CD4-positive, CD25-positive, alpha-beta regulatory T cell (primary cell): ENCODE data around the gene ATP6V0A4. TPM values are rescaled to one million over a fixed set of nuclear protein-coding genes. Genes with fewer than 3 reads are reported as not detected.

ENCODE experiments used
- ATAC-seq, 2 donors: fragments of 150-1000 bp; cut with Tn5 transposase; one replicate each; pipeline ENCODE4 v1.10.0; 2021; ENCODE audit warnings: low read depth in 2 of 2, moderate number of reproducible peaks in 2 of 2, moderate library complexity in 1 of 2
- DNase-seq, 3 donors: peaks; one replicate each; pipeline versions ENCODE4 v3.0.0 to v3.0.0-alpha.2; 2012 to 2022; ENCODE audit warnings: mixed read lengths in 1 of 3
- H3K27ac ChIP-seq: one replicate; pipeline ENCODE4 v1.7.0; 2013; ENCODE audit warnings: mild to moderate bottlenecking, low read length; ENCODE audit not compliant: insufficient read depth, poor library complexity, severe bottlenecking
- H3K27me3 ChIP-seq: one replicate; pipeline ENCODE4 v1.7.0; 2013; ENCODE audit warnings: low read length; ENCODE audit not compliant: control insufficient read depth, insufficient read depth
- H3K36me3 ChIP-seq: one replicate; pipeline ENCODE4 v1.7.0; 2013; ENCODE audit warnings: mild to moderate bottlenecking, low read length, moderate library complexity; ENCODE audit not compliant: control insufficient read depth, insufficient read depth
- H3K4me1 ChIP-seq: 2 replicates; pipeline ENCODE4 v1.7.0; 2013; ENCODE audit warnings: mild to moderate bottlenecking, low read length; ENCODE audit not compliant: insufficient read depth, control insufficient read depth, poor library complexity, severe bottlenecking
- H3K4me3 ChIP-seq: one replicate; pipeline ENCODE4 v1.7.0; 2013; ENCODE audit warnings: low read depth, mild to moderate bottlenecking, low read length, moderate library complexity
- H3K9me3 ChIP-seq, 2 experiments: 1 replicate in 1 of 2; 2 replicates in 1 of 2; pipeline ENCODE4 v1.7.0; 2013; ENCODE audit warnings: low read length in 2 of 2, mild to moderate bottlenecking in 1 of 2, moderate library complexity in 1 of 2; ENCODE audit not compliant: control insufficient read depth in 2 of 2
- H3K27ac Mint-ChIP-seq, 3 donors: one replicate each; pipeline ENCODE4 v1.8.0; 2020 to 2022; ENCODE audit warnings: mild to moderate bottlenecking in 3 of 3, mixed read lengths in 3 of 3, moderate library complexity in 2 of 3
- H3K27me3 Mint-ChIP-seq: one replicate; pipeline ENCODE4 v1.8.0; 2022; ENCODE audit warnings: mild to moderate bottlenecking, mixed read lengths
- H3K36me3 Mint-ChIP-seq: one replicate; pipeline ENCODE4 v1.8.0; 2020; ENCODE audit warnings: mixed read lengths
- H3K4me1 Mint-ChIP-seq, 4 donors: one replicate each; pipeline ENCODE4 v1.8.0; 2020 to 2022; ENCODE audit warnings: mixed read lengths in 4 of 4, mild to moderate bottlenecking in 1 of 4
- H3K4me3 Mint-ChIP-seq, 4 donors: one replicate each; pipeline ENCODE4 v1.8.0; 2020 to 2022; ENCODE audit warnings: mild to moderate bottlenecking in 4 of 4, mixed read lengths in 4 of 4, moderate library complexity in 3 of 4
- H3K9me3 Mint-ChIP-seq, 7 donors: one replicate each; pipeline ENCODE4 v1.8.0; 2020 to 2022; ENCODE audit warnings: mixed read lengths in 7 of 7, mild to moderate bottlenecking in 3 of 7, moderate library complexity in 2 of 7
- polyA plus RNA-seq, 4 donors: library from polyadenylated mRNA; unstranded; fragments of 300-500 nt; fragmentation: Illumina TruSeq; gene quantifications; one replicate each; pipeline ENCODE4 v1.2.3, GENCODE V29; 2021
- total RNA-seq: library from RNA; stranded (reverse); gene quantifications from one replicate; pipeline ENCODE4 v1.2.3, GENCODE V29; 2022

The ATP6V0A4 gene
- total and polyA plus RNA-seq, 5 donors from 2014 or later, result not detected

DNA sequence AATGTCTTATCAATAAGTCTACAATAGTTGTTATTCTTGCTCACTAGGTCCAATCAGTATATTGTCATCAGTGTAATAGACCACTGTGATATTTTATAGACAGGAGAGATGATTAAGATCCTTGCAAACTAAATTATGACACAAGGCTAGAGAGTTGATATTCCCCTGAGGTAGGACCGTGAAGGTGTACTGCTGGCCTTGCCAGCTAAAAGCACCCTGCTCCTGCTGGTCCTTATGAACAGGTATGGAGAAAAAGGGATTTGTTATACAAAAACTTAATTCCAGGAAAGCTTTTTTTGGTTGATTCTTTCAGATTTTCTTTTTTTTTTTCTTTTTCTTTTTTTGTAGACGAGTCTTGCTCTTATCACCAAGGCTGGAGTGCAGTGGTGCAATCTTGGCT, 17.0 kb downstream of the ATP6V0A4 start:
- no peak for ATAC-seq
- Mint-ChIP-seq H3K27me3 (no peaks in the 10 kb centered on the region), H3K27ac (no peak overlapping the region), H3K9me3 (peaks cover 0 to 9% (median 4%) of the 10 kb centered on the region in 7 donors), H3K4me1 (peaks cover 0 to 2% (median 0%) of the 10 kb centered on the region in 4 donors), H3K36me3 (no peaks in the 10 kb centered on the region), H3K4me3 (no peak overlapping the region)
- no peaks in the 10 kb centered on the region for H3K9me3 ChIP-seq
- no peaks in the 10 kb centered on the region for H3K27me3 ChIP-seq
- H3K4me1 ChIP-seq, result no peaks in the 10 kb centered on the region
- DNase-seq, result no peak
- H3K4me3 ChIP-seq, result no peak overlapping the region
- H3K36me3 ChIP-seq, result no peaks in the 10 kb centered on the region
- H3K27ac ChIP-seq, result no peak overlapping the region

DNA sequence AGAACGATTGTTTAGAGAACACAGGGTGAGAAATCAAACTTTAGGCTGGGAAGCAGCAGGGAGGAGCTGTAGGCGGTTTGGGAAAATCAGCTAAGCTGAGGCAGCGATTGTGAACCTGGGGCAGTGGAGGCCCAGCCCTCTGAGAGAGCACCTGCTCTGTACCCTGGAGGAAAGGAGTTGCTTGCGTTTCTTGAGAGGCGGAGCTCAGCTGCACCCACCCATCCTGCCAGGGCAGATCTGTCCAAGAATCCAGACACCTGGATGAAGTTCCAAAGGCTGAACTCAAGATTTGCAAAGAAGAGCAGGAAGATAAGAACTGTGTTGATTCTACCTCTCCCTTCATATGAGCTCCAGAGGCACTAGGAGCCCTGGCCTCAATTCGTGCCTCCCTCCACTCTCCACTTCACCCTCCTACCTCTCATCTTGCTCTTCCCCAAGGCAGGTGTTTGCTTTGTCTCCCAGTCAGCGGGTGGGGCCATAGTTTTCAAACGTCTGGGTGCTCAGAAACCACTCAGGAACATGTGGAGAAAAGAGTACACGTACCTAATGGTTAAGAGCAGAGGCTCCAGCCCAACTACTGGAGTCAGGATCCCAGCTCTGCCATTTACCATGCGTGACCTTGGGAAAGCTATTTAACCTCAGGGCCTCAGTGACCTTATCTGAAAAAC, 21.7 kb downstream of the ATP6V0A4 start:
- Histone ChIP-seq H3K4me1 (no peaks in the 10 kb centered on the region), H3K36me3 (no peaks in the 10 kb centered on the region), H3K9me3 (no peaks in the 10 kb centered on the region), H3K4me3 (no peak overlapping the region), H3K27ac (no peak overlapping the region), H3K27me3 (no peaks in the 10 kb centered on the region)
- no peaks in the 10 kb centered on the region for H3K27me3 Mint-ChIP-seq
- no peaks in the 10 kb centered on the region for H3K36me3 Mint-ChIP-seq
- H3K9me3 Mint-ChIP-seq, result peaks cover 0 to 2% (median 0%) of the 10 kb centered on the region in 7 donors
- no peak overlapping the region for H3K27ac Mint-ChIP-seq
- ATAC-seq (no peak), DNase-seq (no peak)
- H3K4me1 Mint-ChIP-seq, result no peaks in the 10 kb centered on the region
- H3K4me3 Mint-ChIP-seq, result no peak overlapping the region

DNA sequence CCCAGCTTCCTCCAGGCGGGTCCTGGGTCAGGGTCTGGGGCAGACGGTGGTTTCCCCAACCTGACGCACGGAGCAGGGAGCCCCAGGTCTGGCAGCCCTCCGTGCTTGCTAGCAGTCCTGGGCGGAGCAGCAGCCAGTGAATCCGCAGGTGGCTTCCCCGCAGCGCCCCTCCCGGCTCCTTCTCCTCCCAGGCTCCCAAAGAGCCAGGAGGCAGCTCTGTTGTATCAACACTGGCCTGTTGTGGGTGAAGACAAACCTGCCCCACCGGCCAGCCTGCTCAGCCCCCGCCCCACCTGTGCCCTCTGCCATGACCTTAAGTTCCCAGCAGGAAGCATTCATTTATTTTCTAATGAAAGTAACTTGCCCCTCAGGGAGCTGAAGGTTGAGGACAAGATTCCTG, 24.2 kb downstream of the ATP6V0A4 start:
- H3K4me1 ChIP-seq, result no peaks in the 10 kb centered on the region
- ATAC-seq (no peak), DNase-seq (no peak)
- Mint-ChIP-seq H3K36me3 (no peaks in the 10 kb centered on the region), H3K4me1 (no peaks in the 10 kb centered on the region), H3K27me3 (peaks cover 12% of the 10 kb centered on the region), H3K4me3 (no peak overlapping the region), H3K27ac (no peak overlapping the region), H3K9me3 (peaks cover 0 to 2% (median 0%) of the 10 kb centered on the region in 7 donors)
- no peak overlapping the region for H3K27ac ChIP-seq
- no peaks in the 10 kb centered on the region for H3K27me3 ChIP-seq
- H3K9me3 ChIP-seq, result no peaks in the 10 kb centered on the region
- H3K4me3 ChIP-seq, result no peak overlapping the region
- H3K36me3 ChIP-seq, result no peaks in the 10 kb centered on the region

- H3K36me3 ChIP-seq, result no peaks in the 10 kb centered on the region
- no peak overlapping the region for H3K4me3 Mint-ChIP-seq
- H3K4me1 Mint-ChIP-seq, result no peaks in the 10 kb centered on the region
- no peaks in the 10 kb centered on the region for H3K27me3 ChIP-seq
- no peaks in the 10 kb centered on the region for H3K4me1 ChIP-seq
- peaks cover 0 to 2% (median 0%) of the 10 kb centered on the region in 7 donors for H3K9me3 Mint-ChIP-seq
- DNase-seq (no peak), ATAC-seq (no peak)
- no peak overlapping the region for H3K27ac ChIP-seq
- no peak overlapping the region for H3K4me3 ChIP-seq
- H3K27ac Mint-ChIP-seq, result peak overlapping the region in 1 of 3 donors; percentile 17
- no peaks in the 10 kb centered on the region for H3K9me3 ChIP-seq
- H3K27me3 Mint-ChIP-seq, result peaks cover 12% of the 10 kb centered on the region
- no peaks in the 10 kb centered on the region for H3K36me3 Mint-ChIP-seq
These were observed 24.8 kb downstream of the ATP6V0A4 start for GRCh38 chr7:138773176-138773575.

- Histone ChIP-seq H3K9me3 (no peaks in the 10 kb centered on the region), H3K4me3 (no peak overlapping the region), H3K27ac (no peak overlapping the region), H3K4me1 (no peaks in the 10 kb centered on the region), H3K36me3 (no peaks in the 10 kb centered on the region), H3K27me3 (no peaks in the 10 kb centered on the region)
- H3K27me3 Mint-ChIP-seq, result peaks cover 12% of the 10 kb centered on the region
- DNase-seq (no peak), ATAC-seq (no peak)
- H3K9me3 Mint-ChIP-seq, result no peaks in the 10 kb centered on the region
- no peak overlapping the region for H3K4me3 Mint-ChIP-seq
- H3K4me1 Mint-ChIP-seq, result no peaks in the 10 kb centered on the region
- no peak overlapping the region for H3K27ac Mint-ChIP-seq
- no peaks in the 10 kb centered on the region for H3K36me3 Mint-ChIP-seq
These were observed 27.1 kb downstream of the ATP6V0A4 start for GRCh38 chr7:138770904-138771303.

DNA sequence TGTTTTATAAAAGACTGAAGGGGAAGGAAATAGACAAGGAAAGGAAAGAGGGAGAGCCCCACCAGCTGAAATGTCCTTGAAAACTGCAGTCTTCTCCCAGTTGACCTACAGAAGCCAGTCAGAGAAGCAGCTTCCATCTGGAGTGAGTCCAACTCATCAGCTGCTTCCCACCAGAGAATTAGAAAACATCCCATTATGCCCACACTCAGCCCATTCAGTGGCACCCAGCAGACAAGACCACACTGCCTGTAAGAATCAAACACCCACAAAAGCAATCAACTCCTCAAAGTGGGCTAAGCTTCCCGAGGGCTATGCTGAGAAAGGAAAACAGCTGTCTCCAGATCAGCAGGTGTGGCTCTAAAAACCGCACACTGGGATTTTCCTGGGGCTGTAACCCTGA, 29.8 kb downstream of the ATP6V0A4 start:
- Mint-ChIP-seq H3K4me1 (no peaks in the 10 kb centered on the region), H3K27me3 (peaks cover 12% of the 10 kb centered on the region), H3K9me3 (no peaks in the 10 kb centered on the region), H3K4me3 (no peak overlapping the region), H3K27ac (no peak overlapping the region), H3K36me3 (no peaks in the 10 kb centered on the region)
- Histone ChIP-seq H3K4me3 (no peak overlapping the region), H3K4me1 (no peaks in the 10 kb centered on the region), H3K9me3 (no peaks in the 10 kb centered on the region), H3K36me3 (no peaks in the 10 kb centered on the region), H3K27ac (no peak overlapping the region), H3K27me3 (no peaks in the 10 kb centered on the region)
- DNase-seq, result no peak
- no peak for ATAC-seq

- H3K27ac Mint-ChIP-seq, result peak overlapping the region in 2 of 3 donors; percentile 51 to 88
- ATAC-seq, result no peak
- no peaks in the 10 kb centered on the region for H3K9me3 Mint-ChIP-seq
- H3K4me1 ChIP-seq, result peaks cover 19% of the 10 kb centered on the region
- no peaks in the 10 kb centered on the region for H3K9me3 ChIP-seq
- H3K4me3 ChIP-seq, result no peak overlapping the region
- H3K36me3 Mint-ChIP-seq, result no peaks in the 10 kb centered on the region
- H3K4me3 Mint-ChIP-seq, result peak overlapping the region in 1 of 4 donors; percentile 71
- H3K27ac ChIP-seq, result no peak overlapping the region
- no peaks in the 10 kb centered on the region for H3K27me3 Mint-ChIP-seq
- no peak for DNase-seq
- H3K27me3 ChIP-seq, result no peaks in the 10 kb centered on the region
- no peaks in the 10 kb centered on the region for H3K36me3 ChIP-seq
- peaks cover 10 to 30% (median 17%) of the 10 kb centered on the region in 4 donors for H3K4me1 Mint-ChIP-seq
These were observed 41.3 kb downstream of the ATP6V0A4 start for GRCh38 chr7:138756591-138757242.
